NCI-H748 treated with DMSO at 0.1 percent for 48 hours (cell line): ENCODE data around the gene SEC24B.
"Not testable (repeated sequence)": the region's sequence is repeated elsewhere in the genome, so short reads cannot be mapped to it uniquely, and the experiment has no call there.

Source experiments
- DNase-seq: peaks from one replicate; lab custom pipeline; 2025; lab: John Stamatoyannopoulos, UW

SEC24B gene

GRCh38 chr4:109506890-109507289 lies 73.3 kb downstream of the SEC24B start:
- DNase-seq: no peak

GRCh38 chr4:109510687-109511086 lies 77.1 kb downstream of the SEC24B start:
- DNase-seq: no peak

- DNase-seq: no peak
These were observed 77.8 kb downstream of the SEC24B start for GRCh38 chr4:109511414-109511813.

- not testable (repeated sequence) for DNase-seq
These were observed 79.8 kb downstream of the SEC24B start for GRCh38 chr4:109513368-109513767.

- no peak for DNase-seq
These were observed 98.6 kb downstream of the SEC24B start for GRCh38 chr4:109532182-109532581.

GRCh38 chr4:109545401-109545800 lies 111.8 kb downstream of the SEC24B start:
- DNase-seq: no peak

- no peak for DNase-seq
These were observed 113.8 kb downstream of the SEC24B start for GRCh38 chr4:109547394-109547793.

- no peak for DNase-seq
These were observed 115.0 kb downstream of the SEC24B start for GRCh38 chr4:109548655-109549054.

- DNase-seq: no peak
These were observed 118.6 kb downstream of the SEC24B start for GRCh38 chr4:109552237-109552636.

- DNase-seq: no peak
These were observed 119.5 kb downstream of the SEC24B start for GRCh38 chr4:109553130-109553529.

- no peak for DNase-seq
These were observed 121.4 kb downstream of the SEC24B start for GRCh38 chr4:109554971-109555370.

- DNase-seq: no peak
These were observed 123.8 kb downstream of the SEC24B start for GRCh38 chr4:109557433-109557832.

GRCh38 chr4:109558095-109558494 lies 124.5 kb downstream of the SEC24B start:
- not testable (repeated sequence) for DNase-seq

GRCh38 chr4:109559625-109559982 lies 126.0 kb downstream of the SEC24B start:
- DNase-seq: no peak

GRCh38 chr4:109559983-109560686 lies 126.5 kb downstream of the SEC24B start, which contains the start of gene MCUB:
Gene MCUB (plus strand): TSS chr4:109560246. CDS start chr4:109560338, 92 bp downstream.
- peak; percentile 57 for DNase-seq

- DNase-seq: peak; percentile 13
These were observed 127.3 kb downstream of the SEC24B start for GRCh38 chr4:109560687-109561461.

GRCh38 chr4:109562457-109563239 lies 129.0 kb downstream of the SEC24B start:
- peak; percentile 18 for DNase-seq

- no peak for DNase-seq
These were observed 137.9 kb downstream of the SEC24B start for GRCh38 chr4:109571494-109571893.

GRCh38 chr4:109572154-109572553 lies 138.5 kb downstream of the SEC24B start:
- DNase-seq: no peak

- peak; percentile 21 for DNase-seq
These were observed 140.8 kb downstream of the SEC24B start for GRCh38 chr4:109574443-109574850.

- peak; percentile 45 for DNase-seq
These were observed 141.6 kb downstream of the SEC24B start for GRCh38 chr4:109574931-109575804.

GRCh38 chr4:109576462-109576861 lies 142.8 kb downstream of the SEC24B start:
- peak; percentile 80 for DNase-seq
